Measurements from ENCODE around the gene HBQ1. TPM values are rescaled to one million over a fixed set of nuclear protein-coding genes. Genes with fewer than 3 reads are reported as not detected.
A peak's percentile ranks its signal among the peaks of the same experiment; 100 is the strongest.

The HBQ1 gene
- total RNA-seq: 1 to 10 TPM; 2.2 to 3.2 TPM

GRCh38 chr16:180101-180675 lies at the start of gene HBQ1:
HBQ1 (plus strand) TSS chr16:180459; CDS start chr16:180487, 28 bp downstream.
- ChIA-PET POLR2A (interaction anchor here (0.8 to 1.1 kb wide), 3 partner anchors 12 to 109 kb away, joined by 3 to 4 read pairs (median 3); no protein-coding TSS in a partner anchor), CTCF (interaction anchor here (0.7 to 4.1 kb wide), 13 partner anchors 12 to 117 kb away, joined by 3 to 33 read pairs (median 5); no protein-coding TSS in a partner anchor)
- peaks cover 9% of the 10 kb centered on the region for H3K4me1 Mint-ChIP-seq (ENCODE audit: low read depth)
- peaks cover 28% of the 10 kb centered on the region for H3K27me3 Mint-ChIP-seq
- no peaks in the 10 kb centered on the region for H3K9me3 Mint-ChIP-seq
- ATAC-seq (peak; percentile 22), DNase-seq (peak; percentile 56)
- no peak within 1 kb of the TSS for H3K27ac Mint-ChIP-seq
- peaks cover 2% of the 10 kb centered on the region for H3K36me3 Mint-ChIP-seq (ENCODE audit: low read depth)
- intact Hi-C loops (cut with micrococcal nuclease): loop anchor here (5.0 kb wide), 1 partner anchor 73 kb away; no protein-coding TSS in a partner anchor
- peak; percentile 81 for TF ChIP-seq CTCF (IDR thresholded peaks at IDR 0.05)
- peak within 1 kb of the TSS; percentile 40 for H3K4me3 Mint-ChIP-seq

GRCh38 chr16:130533-131173 lies 49.6 kb upstream of the HBQ1 start:
- Mint-ChIP-seq H3K27ac (no peak overlapping the region), H3K4me3 (no peak overlapping the region)

GRCh38 chr16:132120-132519 lies 48.1 kb upstream of the HBQ1 start:
- TF ChIP-seq CTCF (IDR thresholded peaks at IDR 0.05): no peak
- no peak overlapping the region for H3K4me3 Mint-ChIP-seq
- H3K36me3 Mint-ChIP-seq (ENCODE audit: low read depth): peaks cover 11% of the 10 kb centered on the region
- DNase-seq (no peak), ATAC-seq (no peak)
- ChIA-PET POLR2A (no interaction called here), CTCF (interaction anchor here (0.9 to 5.9 kb wide), 3 partner anchors 14 to 230 kb away, joined by 3 to 27 read pairs (median 17); no protein-coding TSS in a partner anchor)
- peaks cover 50% of the 10 kb centered on the region for H3K4me1 Mint-ChIP-seq (ENCODE audit: low read depth)
- H3K9me3 Mint-ChIP-seq: no peaks in the 10 kb centered on the region
- H3K27me3 Mint-ChIP-seq: no peaks in the 10 kb centered on the region
- intact Hi-C loops (cut with micrococcal nuclease): no loop called here
- H3K27ac Mint-ChIP-seq: no peak overlapping the region

More at GRCh38 chr16:130533-131173, 49.6 kb upstream of the HBQ1 start:
- H3K27me3 Mint-ChIP-seq: no peaks in the 10 kb centered on the region
- ChIA-PET POLR2A (no interaction called here), CTCF (interaction anchor here (5.9 kb wide), 1 partner anchor 23 kb away, joined by 27 read pairs; no protein-coding TSS in a partner anchor)
- no peak for TF ChIP-seq CTCF (IDR thresholded peaks at IDR 0.05)
- H3K36me3 Mint-ChIP-seq (ENCODE audit: low read depth): peaks cover 5% of the 10 kb centered on the region
- peaks cover 42% of the 10 kb centered on the region for H3K4me1 Mint-ChIP-seq (ENCODE audit: low read depth)
- intact Hi-C loops (cut with micrococcal nuclease): no loop called here
- ATAC-seq (no peak), DNase-seq (no peak)
- no peaks in the 10 kb centered on the region for H3K9me3 Mint-ChIP-seq

GRCh38 chr16:133716-134115 lies 46.5 kb upstream of the HBQ1 start:
- Mint-ChIP-seq H3K27ac (no peak overlapping the region), H3K27me3 (no peaks in the 10 kb centered on the region), H3K4me1 (ENCODE audit: low read depth) (peaks cover 52% of the 10 kb centered on the region), H3K36me3 (ENCODE audit: low read depth) (peaks cover 15% of the 10 kb centered on the region), H3K9me3 (no peaks in the 10 kb centered on the region), H3K4me3 (no peak overlapping the region)
- CTCF ChIA-PET: interaction anchor here (2.0 to 5.9 kb wide), 4 partner anchors 16 to 47 kb away, joined by 8 to 27 read pairs (median 16); no protein-coding TSS in a partner anchor
- TF ChIP-seq CTCF (IDR thresholded peaks at IDR 0.05): no peak
- DNase-seq (no peak), ATAC-seq (no peak)
- intact Hi-C loops (cut with micrococcal nuclease): no loop called here
- POLR2A ChIA-PET: interaction anchor here (0.6 kb wide), 1 partner anchor 16 kb away, joined by 3 read pairs; no protein-coding TSS in a partner anchor

GRCh38 chr16:138049-138417 lies 42.2 kb upstream of the HBQ1 start:
- intact Hi-C loops (cut with micrococcal nuclease): no loop called here
- POLR2A ChIA-PET: interaction anchor here (0.7 to 0.9 kb wide), 3 partner anchors 13 to 84 kb away, joined by 3 read pairs; partner anchors contain the start of gene SNRNP25

More at GRCh38 chr16:138049-138417, 42.2 kb upstream of the HBQ1 start:
- CTCF ChIA-PET: interaction anchor here (0.6 to 1.6 kb wide), 4 partner anchors 31 to 211 kb away, joined by 3 to 4 read pairs (median 4); no protein-coding TSS in a partner anchor
- H3K36me3 Mint-ChIP-seq (ENCODE audit: low read depth): peaks cover 12% of the 10 kb centered on the region
- ATAC-seq (peak; percentile 23), DNase-seq (peak; percentile 37)
- peak overlapping the region; percentile 85 for H3K4me3 Mint-ChIP-seq
- H3K27ac Mint-ChIP-seq: peak overlapping the region; percentile 84
- no peaks in the 10 kb centered on the region for H3K9me3 Mint-ChIP-seq
- peaks cover 27% of the 10 kb centered on the region for H3K4me1 Mint-ChIP-seq (ENCODE audit: low read depth)
- TF ChIP-seq CTCF (IDR thresholded peaks at IDR 0.05): no peak
- peaks cover 1% of the 10 kb centered on the region for H3K27me3 Mint-ChIP-seq
